Stromal cell of bone marrow (primary cell): Measurements from ENCODE around the gene YDJC.
A peak's percentile ranks its signal among the peaks of the same experiment; 100 is the strongest.
"Not testable (repeated sequence)": the region's sequence is repeated elsewhere in the genome, so short reads cannot be mapped to it uniquely, and the experiment has no call there.

Source experiments
- DNase-seq: peaks from one replicate; pipeline ENCODE4 v3.0.0-alpha.2; 2012; ENCODE audit warnings: low read depth

Gene YDJC, protein sequence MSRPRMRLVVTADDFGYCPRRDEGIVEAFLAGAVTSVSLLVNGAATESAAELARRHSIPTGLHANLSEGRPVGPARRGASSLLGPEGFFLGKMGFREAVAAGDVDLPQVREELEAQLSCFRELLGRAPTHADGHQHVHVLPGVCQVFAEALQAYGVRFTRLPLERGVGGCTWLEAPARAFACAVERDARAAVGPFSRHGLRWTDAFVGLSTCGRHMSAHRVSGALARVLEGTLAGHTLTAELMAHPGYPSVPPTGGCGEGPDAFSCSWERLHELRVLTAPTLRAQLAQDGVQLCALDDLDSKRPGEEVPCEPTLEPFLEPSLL

DNA sequence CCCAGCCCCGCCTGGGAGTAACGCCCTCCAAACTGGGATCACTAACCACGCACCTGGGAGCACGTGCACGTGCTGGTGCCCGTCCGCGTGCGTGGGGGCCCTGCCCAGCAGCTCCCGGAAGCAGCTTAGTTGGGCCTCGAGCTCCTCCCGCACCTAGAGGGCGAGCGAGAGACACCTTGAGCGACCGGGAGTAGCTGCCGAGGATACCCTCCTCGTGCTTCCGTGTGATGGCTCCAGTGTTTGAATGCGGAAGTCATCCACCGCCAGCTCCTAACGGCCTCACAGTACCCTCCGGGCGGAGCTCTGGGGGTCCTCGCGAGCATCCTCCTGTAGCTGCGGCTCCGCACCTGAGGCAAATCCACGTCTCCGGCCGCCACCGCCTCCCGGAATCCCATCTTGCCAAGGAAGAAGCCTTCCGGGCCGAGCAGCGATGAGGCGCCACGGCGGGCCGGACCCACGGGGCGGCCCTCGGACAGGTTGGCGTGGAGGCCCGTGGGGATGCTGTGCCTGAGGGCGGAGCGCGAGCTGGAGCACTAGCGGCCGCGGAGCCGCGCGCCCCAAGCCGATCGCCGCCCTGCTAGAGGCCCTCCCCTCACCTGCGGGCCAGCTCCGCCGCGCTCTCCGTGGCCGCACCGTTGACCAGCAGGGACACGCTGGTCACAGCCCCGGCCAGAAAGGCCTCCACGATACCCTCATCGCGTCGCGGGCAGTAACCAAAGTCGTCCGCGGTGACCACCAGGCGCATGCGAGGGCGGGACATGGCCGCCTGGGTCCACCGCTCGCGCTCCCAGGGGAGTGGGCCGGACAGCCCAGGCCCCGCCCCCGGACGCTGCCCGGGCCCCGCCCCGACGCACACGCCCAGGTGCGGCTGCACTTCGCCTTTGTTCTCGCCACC is at the start of gene YDJC:
Gene YDJC (minus strand): TSS at position 768 of the 895 bp plus-strand sequence. CDS start 8 bp downstream, at position 760.
- DNase-seq, result peak; percentile 77

DNA sequence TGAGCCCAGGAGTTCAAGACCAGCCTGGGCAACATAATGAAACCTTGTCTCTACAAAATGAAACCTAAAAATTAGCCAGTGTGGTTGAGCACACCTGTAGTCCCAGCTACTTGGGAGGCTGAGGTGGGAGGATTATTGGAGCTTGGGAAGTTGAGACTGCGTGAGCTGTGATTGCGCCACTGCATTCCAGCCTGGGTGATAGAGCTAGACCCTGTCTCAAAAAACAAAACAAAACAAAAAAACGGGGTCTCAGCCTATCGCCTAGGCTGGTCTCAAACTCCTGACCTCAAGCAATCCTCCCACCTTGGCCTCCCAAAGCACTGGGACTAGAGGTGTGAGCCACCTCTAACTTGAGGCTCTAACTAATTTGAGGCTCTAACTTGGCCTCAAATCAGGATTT is 49.6 kb upstream of the YDJC start:
- DNase-seq, result no peak

DNA sequence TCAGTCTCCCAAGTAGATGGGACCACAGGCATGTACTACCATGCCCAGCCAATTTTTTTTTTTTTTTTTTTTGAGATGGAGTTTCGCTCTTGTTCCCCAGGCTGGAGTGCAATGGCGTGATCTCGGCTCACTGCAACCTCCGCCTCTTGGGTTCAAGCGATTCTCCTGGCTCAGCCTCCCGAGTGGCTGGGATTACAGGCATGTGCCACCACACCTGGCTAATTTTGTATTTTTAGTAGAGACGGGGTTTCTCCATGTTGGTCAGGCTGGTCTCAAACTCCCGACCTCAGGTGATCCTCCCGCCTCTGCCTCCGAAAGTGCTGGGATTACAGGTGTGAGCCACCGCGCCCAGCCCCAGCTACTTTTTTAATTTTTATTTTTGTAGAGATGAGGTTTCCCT is 49.0 kb upstream of the YDJC start:
- not testable (repeated sequence) for DNase-seq

DNA sequence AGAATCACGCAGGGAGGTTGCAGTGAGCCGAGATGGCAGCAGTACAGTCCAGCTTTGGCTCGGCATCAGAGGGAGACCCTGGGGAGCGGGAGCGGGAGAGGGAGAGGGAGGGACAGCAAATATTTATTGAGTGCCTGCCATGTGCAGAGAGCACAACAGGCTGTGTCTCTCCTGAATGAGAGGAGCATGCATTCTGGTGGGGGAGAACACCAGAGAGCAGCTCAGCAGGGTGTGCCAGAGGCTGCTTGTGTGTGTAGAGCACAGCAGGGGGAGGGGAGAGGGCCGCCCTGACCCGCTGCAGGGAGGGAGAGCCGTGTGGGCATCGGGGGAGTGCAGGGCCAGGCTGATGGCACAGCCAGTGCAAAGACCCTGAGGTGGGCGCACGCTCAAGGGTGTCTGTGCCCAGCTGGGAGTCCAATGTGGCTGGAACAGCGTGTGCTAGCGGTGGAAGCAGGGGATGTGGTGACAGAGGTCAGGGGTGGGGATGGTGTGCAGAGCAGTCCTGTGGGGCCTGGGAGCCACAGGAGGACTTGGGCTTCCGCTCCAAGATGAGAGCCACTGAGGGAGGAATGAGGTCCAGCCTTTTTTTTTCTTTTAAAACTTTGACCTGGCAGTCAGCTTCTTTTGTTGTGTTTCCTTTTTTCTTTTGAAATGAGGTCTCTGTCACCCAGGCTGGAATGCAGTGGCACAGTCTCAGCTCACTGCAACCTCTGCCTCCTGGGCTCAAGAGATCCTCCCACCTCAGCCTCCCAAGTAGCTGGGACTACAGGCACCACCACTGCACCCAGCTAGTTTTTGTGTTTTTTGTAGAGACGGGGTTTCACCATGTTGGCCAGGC is 48.0 kb upstream of the YDJC start:
- no peak for DNase-seq

DNA sequence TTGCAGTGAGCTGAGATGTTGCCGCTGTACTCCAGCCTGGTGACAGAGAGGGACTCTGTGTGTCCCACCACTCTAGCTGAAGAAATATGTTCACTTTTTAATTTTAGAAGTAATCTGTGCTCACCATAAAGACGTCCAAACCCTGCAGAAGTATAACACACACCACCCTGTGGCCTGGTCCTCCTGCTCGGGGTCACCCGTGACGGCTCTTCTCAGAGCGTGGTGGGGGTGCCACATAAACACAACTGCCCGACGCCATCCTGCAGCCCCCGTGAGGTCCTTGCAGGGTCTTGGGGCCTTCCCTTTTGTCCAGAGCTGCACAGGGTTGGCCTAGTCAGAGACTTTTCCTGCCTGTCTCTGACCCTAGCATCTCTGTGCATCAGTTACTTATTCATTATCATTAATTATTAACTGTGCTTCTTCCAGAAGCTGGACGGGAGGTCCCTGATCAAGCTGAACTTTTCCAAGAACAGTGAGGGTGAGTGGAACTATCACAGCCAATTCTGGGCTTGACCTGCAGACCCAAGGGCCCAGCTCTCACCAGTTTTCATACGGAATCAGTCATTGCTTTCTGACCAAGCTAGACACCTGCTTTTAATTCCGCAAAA is 44.9 kb upstream of the YDJC start:
- DNase-seq, result no peak

DNA sequence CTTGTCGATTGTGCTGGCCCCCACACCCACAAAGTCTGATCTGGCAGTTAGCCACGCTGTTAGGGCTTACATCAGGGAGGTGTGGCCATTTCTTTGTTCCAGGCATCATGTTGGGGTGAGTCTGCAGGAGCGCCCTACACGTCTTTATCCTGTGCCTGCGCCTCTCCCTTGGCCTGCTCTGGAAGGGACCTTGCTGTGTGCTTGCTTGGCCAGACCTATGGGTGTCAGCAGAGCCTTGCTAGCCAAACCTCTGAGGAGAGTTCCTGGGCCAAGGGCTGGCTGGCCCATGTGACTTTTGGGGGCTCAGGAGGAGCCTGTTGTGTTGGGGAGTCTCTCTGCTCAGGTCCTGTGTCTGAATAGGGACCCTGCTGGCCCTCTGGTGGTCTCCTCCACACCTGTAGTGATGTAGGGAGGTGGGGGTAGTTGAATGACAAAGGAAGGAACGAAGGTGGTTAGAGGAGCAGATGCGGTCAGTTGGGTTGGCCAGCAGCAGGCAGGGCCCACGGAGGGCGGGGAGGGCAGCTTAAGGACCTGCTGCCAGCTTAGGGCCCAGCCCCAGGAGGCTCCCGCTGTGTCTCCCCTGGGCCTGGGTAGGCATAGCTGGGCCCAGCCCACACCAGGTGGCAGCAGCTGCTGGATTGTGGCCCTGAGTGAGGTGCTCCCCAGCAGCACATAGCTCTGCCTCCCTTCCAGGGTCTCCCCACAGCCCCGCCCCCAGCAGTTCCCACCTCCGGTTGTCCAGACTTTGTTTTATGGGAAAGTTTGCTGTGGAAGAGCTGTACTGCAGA is 43.9 kb upstream of the YDJC start:
- no peak for DNase-seq

DNA sequence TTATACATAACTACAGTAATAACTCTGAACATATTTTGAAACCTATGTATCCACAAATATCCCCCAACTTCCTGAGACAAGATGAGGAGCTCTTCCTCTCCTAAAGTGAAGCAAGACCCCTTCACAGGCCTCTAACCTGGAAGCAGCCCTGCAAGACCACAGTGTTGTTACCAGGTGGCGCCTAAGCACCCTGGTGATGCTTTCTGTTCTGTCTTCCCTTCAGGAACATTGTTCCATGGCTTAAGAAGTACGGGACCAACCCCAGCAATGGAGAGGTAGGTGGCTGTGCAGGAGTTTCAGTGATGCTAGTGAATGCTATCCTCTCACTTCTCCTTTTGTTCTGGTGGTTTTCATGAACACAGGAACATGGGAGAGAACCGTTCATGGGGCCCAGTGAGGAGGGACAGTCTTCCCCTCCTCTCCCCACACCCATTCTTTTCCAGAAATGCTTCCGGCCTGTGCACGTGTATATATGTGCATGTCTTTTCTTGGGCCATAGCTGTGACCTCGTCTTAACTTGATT is 42.3 kb upstream of the YDJC start:
- DNase-seq, result no peak

DNA sequence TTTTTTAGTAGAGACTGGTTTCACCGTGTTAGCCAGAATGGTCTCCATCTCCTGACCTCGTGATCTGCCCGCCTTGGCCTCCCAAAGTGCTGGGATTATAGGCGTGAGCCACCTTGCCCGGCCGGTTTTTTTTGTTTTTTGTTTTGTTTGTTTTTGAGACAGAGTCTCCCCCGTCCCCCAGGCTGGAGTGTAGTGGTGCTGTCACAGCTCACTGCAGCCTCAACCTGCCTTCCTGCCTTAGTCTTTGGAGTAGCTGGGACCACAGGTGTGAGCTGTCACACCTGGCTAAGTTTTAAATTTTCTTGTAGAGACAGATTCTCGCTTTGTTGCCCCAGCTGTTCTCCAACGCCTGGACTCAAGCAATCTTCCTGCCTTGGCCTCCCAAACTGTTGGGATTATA is 39.2 kb upstream of the YDJC start:
- DNase-seq, result no peak

DNA sequence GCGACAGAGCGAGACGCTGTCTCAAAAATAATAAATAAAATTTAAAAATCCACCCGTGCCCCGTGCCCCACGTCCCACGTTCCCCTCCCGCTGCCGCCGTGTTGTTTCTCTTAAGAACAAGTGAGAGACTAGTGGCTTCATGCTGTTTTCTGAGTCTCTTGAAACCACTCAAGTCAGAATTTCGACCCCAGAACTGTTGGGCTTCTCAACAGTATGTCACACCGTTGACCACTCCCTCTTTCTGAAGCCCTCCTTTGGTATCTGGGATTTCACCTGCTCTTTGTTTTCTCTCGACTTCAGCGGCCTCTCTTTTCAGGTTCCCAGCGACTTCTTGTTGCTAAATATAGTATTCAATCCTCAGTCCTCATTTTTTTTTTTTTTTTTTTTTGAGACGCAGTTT is 37.0 kb upstream of the YDJC start:
- DNase-seq, result no peak

DNA sequence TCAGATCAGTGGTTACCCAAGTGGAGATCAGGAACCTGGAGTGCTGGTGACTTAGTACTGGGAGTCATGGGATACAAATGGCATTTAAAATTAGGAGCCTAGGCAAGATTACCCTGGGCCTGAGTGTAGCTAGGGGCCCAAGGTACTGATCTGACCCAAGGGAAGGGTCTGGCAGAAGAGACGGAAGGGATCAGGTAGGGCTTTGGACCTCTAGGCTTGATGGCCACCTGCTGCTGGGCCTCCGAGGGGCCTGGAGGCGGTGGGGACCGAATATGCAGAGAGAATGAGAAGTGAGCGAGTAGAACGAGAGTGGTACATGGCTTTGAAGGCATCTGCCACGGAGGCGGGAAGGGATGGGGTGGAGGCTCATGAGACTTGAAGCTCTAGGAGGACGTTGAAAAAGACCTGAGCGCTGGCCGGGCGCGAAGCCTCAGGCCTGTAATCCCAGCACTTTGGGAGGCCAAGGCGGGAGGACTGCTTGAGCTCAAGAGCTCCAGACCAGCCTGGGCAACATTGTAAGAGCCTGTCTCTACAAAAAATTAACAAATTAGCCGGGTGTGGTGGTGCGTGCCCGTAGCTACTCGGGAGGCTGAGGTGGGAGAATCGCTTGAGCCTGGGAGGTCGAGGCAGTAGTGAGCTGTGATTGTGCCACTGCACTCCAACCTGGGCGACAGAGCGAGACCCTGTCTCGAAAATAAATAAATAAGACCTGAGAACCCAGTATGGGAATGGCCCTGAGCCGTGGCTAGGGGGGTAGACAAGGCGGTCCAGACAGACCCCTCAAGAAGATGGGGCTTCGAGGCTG is 35.4 kb upstream of the YDJC start:
- DNase-seq, result no peak

DNA sequence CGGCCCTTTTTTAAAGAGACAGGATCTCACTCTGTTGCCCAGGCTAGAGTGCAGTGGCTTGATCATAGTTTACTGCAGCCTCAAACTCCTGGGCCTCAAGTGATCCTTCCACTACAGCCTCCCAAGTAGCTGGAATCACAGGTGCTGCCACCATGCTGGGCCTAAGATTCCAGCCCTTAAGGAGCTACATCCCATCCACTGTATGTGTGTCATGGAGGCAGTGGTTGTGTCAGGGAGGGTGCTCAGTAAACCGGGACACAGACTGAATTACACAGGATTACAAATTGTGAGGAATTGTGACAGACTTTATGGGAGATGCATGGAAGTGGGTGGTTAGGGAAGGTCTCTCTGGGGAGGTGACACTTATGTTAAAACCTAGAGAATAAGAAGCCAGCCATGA is 33.9 kb upstream of the YDJC start:
- no peak for DNase-seq

DNA sequence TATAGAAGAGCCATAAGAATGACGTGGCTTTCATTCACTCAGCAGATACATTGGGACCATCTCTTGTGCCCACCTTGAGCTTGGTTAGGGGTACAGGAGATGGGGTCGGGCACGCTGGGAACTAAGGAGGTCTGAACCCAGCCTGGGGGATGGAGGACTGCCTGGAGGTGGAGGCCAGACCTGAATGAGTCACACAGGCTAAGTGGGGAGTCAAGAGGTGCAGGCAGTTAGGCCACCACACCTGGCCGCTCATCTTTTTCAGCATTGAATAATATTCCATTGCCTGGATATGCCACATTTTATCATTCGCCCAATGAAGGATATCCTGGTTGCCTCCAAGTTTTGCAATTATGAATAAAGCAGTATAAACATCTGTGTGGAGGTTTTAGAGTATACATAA is 32.2 kb upstream of the YDJC start:
- DNase-seq, result no peak

DNA sequence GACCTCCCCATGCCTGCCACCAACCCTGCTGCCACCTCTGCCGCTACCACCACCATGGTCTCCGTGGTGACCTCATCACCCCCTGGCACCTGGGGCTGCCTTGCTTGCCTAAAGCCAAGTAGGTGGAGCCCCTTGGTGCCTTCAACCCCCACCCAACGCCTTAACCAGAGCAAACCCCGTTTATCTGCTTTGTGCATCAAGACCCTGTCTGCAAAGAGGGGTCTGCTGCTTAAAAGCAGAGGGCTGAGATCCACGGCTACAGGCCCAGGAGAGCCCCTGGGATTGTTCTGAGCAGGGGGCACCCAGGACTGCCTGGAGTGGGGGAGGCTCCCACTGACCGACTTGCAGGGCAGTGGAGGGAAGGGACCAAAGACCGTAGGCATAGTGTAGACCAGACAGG is 31.1 kb upstream of the YDJC start:
- no peak for DNase-seq

DNA sequence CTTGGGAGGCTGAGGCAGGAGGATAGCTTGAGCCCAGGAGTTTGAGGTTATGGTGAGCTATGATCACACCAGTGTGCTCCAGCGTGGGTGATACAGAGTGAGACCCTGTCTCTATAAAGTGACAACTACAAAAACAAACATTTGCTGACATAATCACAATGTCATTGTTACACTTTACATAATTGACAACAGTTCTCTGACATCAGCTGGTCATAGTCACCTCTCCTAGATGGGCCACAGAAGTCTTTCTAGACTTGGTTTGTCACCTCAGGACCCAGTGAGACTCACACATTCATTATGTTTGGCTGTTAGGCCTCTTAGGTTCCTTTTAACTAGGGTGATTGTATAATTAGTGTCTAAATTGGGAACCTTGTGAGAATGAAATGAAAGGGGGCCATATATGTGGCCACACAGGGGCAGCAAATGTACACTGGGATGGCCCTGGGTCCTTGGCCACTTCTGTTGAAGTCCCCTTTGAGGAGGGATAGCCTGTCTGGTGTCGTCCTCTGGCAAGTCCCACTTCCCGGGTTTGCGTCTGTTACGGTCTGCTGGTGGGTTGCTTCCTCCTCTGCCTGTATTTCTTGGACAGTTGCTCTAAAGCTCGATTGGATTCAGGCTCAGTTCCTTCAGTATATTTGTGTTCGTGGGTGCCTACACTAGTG is 30.2 kb upstream of the YDJC start:
- no peak for DNase-seq

DNA sequence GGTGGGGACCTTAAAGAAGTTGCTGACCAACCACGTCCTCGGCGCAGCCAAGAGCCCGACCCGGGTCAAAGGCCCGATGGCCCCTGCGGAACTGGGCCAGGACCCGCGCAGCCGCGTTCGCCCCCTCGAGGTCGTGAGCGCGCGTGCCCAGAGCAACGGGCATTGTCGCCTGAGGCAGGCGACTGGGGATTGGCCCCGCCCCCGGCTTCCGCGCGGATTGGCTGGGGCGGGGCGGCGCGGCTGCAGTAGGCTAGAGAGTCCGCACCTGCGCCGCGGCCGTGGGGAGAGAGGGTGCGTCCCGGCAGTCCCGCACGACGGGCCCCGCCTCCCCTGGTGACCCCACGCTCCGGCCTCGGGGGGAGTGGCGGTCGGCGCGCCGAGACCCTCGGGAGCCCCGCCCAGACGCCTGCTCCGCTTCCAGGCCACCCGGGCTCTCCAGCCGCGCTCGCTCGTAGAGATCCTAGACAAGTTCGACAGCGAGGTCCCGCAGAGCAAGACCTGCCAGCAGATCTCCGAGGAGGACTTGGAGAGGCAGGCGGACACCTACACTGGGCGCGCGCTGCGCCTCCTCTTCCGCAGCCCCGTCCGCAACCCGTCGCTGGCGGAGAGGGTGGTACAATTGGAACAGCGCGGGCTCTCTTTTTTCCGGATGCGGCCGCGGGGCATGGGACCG is 27.7 kb upstream of the YDJC start:
- no peak for DNase-seq

DNA sequence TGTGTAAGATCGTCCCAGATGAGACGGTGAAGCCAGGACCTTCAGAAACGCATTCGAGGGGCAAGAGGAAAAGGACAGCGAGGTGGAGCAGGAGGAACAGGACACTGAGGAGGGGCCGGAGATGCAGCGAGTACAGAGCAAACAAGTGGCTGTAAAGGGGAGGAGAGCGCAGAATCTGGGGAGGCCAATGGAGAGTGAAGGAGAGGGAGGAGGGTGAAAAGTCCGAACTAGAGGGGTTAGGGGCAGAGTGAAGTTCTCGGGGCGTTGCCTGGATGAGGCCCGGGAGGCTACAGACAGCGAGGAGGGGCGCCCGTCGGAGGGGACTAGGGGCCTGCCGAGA is 27.2 kb upstream of the YDJC start:
- no peak for DNase-seq

DNA sequence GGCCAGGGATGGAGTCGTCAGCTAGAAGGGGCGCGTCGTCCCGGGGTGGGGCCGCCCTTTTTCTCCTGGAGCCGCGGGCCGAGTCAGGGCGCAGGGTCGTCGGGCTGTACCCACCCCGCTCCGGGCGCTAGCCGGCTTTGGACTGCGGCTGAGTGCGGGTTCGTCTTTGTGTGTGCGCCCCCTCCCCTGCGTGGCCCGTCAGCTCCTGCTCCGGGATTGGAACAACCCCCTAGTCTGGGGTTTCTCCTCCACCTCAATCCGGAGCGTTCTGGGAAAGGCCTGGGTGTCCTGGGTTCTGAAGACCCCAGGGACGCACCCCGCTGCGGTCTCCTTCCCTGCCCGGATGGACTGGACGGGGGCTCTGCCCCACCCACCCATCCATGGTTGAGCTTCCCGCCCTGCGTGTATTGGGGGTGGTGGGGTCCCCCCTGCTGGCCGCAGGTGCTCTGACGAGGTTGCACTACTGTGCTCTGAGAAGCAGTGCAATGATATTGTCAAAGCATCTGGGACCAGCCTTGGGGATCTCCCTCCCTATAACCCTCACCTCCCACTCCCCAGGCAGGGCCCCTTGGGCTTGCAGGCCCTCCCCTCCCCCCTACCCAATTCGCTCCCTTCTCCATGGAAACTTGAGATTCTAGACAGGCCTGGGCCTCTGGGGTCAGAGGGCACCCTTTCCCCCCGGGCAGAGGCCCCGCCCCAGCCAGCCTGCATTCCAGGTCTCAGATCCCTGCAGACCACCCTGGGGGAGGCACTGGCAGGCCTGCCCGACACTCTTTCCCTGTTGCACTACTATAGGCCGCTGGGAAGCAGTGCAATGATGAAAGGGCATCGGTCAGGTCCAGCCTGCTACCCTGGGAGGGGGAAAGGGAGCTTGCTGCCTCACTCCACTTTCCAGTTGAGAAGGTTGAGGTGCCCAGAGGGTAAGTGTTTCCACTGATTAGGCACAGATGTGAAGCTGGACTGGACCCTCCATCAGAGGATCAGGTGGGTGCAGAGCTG is 23.0 kb upstream of the YDJC start:
- DNase-seq, result no peak

DNA sequence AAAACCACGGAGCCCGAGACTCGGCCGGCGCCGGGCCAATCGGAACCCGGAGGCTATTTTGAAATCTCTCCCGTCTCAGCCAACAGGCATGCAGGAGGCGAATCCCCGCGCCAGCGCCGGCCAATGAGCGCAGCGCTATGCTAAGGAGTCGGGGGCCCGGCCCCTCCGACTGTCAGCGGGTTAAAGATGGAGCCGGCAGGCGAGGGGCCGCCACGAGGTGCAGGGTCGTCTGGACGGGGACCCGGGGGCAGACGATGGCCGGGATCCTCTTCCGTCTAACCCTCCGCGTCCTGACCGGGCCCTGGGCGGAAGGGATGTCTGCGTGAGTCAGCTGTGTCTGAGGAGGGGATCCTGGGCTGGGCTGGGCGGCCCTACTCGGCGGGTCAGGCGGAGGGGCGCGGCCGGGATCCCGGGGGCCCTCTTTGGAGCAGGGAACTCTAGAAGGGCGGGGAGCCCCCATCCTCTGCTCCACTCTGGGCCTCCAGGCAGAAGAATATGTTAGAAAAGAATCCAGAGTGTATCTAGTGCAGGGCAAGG is 22.3 kb upstream of the YDJC start:
- peak; percentile 78 for DNase-seq
